NCI-H2227 (cell line): ENCODE measurements around the gene TRPT1.

Experiments
- DNase-seq: peaks from one replicate; lab custom pipeline; 2025; ENCODE audit not compliant: unreplicated experiment; lab: John Stamatoyannopoulos, UW

TRPT1 gene

GRCh38 chr11:64208796-64209562, 17.0 kb downstream of the TRPT1 start:
- no peak for DNase-seq

- no peak for DNase-seq
These were observed 17.7 kb downstream of the TRPT1 start for GRCh38 chr11:64208086-64208795.

DNA sequence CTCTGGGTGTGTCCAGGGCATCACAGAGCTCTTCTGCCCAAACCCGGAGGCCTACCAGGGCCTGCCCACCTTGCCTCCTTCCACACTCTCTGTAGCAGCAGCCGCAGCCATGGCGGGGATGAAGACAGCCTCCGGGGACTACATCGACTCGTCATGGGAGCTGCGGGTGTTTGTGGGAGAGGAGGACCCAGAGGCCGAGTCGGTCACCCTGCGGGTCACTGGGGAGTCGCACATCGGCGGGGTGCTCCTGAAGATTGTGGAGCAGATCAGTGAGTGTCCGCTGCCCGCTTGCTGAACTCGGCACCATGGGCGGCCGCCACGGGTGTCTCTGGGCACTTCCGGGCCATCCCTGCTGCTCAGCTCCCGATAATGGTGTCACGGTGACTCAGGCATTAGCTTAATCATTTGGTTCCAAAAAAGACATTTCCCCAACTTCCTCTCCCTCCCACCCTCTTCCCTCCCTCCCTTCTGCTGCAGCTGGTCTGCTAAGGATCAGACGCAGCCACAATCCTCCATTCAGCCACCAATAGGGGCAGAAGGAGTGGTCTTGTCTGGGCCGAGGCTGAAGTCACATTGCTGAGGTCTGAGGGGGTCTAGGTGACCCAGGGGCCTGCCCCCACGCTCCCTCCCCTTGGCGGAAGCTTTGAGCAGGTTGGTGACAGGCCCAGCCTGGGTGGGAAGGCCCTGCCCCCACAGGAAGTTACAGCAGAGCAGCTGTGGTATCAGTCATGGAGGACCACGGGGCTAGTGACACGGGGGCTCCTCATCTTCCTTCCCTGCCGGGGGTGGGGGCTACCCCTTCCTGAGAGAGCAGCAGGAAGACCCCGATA, 18.5 kb downstream of the TRPT1 start:
- DNase-seq: no peak

DNA sequence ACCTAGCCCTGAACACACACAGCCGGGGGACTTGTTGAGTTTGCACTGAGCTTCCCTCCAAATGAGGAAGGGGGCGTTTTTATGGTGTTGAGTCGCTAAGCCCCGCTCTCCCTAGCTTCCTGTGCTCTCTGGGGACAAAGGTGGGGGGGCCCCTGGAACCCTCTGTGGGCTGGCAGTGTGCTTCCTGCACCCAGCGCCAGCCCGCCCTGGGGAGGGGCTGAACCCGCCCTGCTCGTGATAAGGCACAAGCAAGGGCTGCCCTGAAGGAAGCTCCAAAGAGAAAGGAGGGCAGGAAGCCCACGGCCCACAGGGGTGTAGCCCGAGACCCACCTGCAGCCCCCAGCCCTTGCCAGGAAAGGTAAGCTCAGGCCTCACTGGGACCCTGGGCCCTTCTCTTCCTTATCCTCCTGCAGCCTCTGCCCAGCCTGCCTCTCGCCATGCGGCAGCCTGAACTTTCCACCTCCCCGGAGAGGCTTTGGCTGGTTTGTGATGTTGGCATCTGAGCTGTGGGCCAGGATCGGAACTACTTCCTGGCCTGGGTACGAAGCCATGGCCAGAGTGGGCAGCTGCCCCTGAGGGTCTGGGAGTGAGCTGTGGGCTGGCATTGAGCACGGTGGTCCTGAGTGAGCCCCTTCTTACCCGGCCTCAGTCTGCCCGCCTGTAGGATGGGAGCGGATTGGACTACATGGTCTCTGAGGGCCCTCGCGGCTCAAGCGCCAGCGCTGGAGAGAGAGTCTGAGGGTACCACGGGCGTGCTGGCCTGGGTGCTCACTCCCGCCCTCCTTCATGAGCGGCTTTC, 19.3 kb downstream of the TRPT1 start, which contains the start of gene FERMT3:
Gene FERMT3, plus strand, starts transcription at position 265 of the 799 bp plus-strand sequence. CDS start 644 bp downstream, outside the sequence.
- no peak for DNase-seq

DNA sequence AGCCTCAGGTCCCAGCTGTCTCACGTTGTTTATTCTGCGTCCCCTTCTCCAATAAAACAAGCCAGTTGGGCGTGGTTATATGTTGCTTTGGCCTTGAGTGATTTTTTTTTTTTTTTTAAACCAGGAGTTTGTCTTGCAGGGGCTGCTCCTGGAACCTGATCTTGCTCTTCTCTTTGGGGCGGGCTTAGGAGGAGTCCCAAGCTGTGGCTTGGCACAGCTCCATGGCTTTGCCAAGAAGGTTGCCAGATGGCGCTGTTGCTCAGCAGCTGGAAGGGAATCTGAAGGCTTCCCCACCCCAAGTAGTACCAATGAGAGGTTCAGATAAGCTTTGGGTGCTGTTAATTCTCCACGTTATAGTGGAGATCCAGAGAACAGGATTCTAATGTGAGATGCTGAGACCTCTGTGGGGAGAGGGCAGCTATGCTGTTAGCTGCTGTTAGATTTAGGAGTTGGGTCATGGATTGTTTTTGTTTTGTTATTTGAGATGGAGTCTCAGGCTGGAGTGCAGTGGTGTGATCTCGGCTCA, 21.5 kb downstream of the TRPT1 start:
- DNase-seq: peak; percentile 88

- DNase-seq: no peak
These were observed 21.9 kb downstream of the TRPT1 start for GRCh38 chr11:64204080-64204440.

DNA sequence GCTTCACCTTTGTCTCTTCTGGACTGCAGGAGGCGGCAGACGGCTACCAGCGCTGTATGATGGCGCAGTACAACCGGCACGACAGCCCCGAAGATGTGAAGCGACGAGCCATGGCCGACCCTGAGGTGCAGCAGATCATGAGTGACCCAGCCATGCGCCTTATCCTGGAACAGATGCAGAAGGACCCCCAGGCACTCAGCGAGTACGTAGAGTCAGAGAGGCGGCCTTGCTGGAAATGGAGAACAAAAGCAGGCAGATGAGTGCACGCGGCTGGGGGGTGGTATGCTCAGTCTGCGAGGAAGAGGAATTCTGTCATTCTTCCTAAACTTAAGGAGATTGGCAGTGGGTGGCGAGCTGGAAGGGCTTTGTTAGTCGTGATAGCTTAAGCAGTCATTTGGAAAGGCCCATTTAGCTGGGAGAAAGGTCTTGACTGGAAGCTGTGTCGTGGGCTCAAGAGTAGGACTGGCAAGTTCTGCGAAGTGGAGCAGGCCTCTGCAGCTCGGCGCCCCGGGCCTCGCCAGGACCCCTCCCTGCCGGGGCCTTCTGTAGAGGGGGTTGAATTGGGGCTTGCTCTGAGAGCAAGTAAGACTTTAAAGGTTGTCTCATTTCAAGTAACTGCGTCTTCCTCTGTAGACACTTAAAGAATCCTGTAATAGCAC, 22.4 kb downstream of the TRPT1 start:
- no peak for DNase-seq

- no peak for DNase-seq
These were observed 23.0 kb downstream of the TRPT1 start for GRCh38 chr11:64202992-64203391.

GRCh38 chr11:64201543-64201942, 24.4 kb downstream of the TRPT1 start:
- no peak for DNase-seq

DNA sequence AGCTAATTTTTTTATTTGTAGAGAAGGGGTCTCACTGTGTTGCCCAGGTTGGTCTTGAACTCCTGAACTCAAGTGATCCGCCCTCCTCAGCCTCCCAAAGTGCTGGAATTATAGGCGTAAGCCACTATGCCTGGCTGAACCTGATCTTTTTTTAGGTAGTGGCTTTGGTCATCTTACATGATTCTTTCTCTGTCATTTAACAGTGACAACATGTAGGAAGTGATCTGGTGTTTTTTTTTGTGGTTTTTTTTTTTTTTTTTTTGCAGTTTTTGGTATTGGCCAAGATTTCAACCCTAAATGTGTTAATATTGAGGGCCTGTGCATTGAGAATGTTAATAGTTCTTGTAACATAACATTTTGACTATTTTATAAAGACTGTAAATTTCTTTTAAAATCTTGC, 27.5 kb downstream of the TRPT1 start:
- DNase-seq: no peak

DNA sequence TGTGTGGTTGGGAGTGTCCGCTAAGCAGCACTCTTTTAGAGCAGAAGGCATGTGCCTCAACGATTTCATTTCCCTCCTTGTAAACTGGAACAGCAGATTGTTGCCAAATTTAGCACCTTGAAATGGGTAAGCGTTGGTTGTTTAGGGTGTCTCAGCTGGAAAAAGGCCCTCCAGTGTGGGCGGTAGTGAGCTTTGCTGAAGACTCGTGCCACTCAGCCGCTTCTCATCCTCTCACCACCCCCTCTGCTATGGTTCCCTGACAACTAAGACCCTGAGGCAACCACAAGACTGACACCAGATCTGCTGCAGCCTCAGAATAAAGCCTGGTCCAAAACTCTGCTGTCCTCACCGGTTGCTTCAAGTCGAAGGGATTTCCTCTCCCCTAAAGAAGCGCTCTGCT, 29.4 kb downstream of the TRPT1 start:
- DNase-seq: no peak

- DNase-seq: no peak
These were observed 33.6 kb downstream of the TRPT1 start for GRCh38 chr11:64192434-64192833.

DNA sequence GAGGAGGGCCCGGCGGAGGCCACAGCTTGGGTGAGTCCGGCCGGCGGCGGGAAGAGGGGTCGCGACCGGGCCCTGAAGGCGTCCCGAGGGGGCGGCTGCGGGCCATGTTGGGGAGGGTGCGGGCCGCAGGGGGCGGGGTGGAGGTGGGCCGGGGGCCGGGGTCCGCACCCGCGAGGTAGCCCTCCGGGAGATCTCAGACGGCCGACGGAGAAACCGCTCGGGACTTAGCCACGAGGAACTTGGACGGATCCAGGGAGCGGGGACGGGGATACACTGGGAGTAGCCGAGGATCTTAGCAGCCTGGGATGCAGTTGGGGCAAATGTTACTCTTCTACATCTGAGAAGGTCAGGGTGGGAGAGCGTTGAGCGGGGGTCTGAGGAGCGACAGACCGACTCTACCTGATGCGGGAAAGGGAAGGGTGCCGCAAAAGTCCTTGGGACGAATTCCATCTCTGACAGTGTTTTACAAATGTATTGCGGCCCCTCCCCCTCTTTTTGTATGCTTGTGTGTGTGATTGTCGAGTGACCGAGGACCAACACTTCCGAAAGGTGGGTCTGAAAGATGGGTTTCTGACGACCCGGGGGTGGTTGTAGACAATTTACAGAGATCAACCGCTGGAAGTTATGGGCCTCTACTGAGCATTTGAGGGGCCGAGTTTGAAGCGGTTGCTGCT, 39.4 kb downstream of the TRPT1 start:
- peak; percentile 56 for DNase-seq

GRCh38 chr11:64185693-64186491, 40.1 kb downstream of the TRPT1 start, which contains the start of gene STIP1:
Gene STIP1 (plus strand): TSS chr11:64186171. CDS start chr11:64186262, 91 bp downstream.
- DNase-seq: peak; percentile 100

- peak; percentile 89 for DNase-seq
These were observed 40.8 kb downstream of the TRPT1 start for GRCh38 chr11:64185175-64185692.

DNA sequence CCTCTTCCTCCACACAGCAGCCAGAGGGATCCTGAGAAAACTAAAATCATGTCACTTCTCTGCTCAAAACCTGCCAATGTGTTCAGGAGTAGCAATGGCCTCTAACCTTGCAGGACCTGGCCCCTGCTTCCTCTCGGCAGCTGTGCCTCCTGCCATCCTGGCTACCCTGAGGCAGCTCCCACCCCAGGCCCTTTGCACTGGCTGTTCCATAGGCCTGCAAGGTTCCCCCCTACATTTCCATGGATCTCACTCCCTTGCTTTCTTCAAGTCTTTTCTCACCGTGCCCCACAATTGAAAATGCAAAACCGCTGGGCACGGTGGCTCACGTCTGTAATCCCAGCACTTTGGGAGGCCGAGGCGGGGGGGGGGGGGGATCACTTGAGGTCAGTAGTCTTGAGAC, 42.1 kb downstream of the TRPT1 start:
- DNase-seq: no peak

GRCh38 chr11:64181506-64182411, 44.2 kb downstream of the TRPT1 start:
- DNase-seq: peak; percentile 85
